Upper lobe of right lung (tissue), 1 donor: ENCODE results near the gene CD244. TPM values are rescaled to one million over a fixed set of nuclear protein-coding genes. Genes with fewer than 3 reads are reported as not detected.

Source experiments
- ATAC-seq: fragments of 200-7000 bp; cut with Tn5 transposase; one replicate; pipeline ENCODE4 v1.9.1; 2020; ENCODE audit warnings: mild to moderate bottlenecking, moderate library complexity
- DNase-seq: peaks from one replicate; pipeline ENCODE4 v3.0.0-alpha.2; 2020
- H3K27ac ChIP-seq: fragments of 200-600 bp; one replicate; pipeline ENCODE4 v1.8.0; 2022
- H3K27me3 ChIP-seq: fragments of 200-600 bp; one replicate; pipeline ENCODE4 v1.8.0; 2022; ENCODE audit warnings: mild to moderate bottlenecking
- H3K36me3 ChIP-seq: fragments of 200-600 bp; one replicate; pipeline ENCODE4 v1.8.0; 2022
- H3K4me1 ChIP-seq: fragments of 200-600 bp; one replicate; pipeline ENCODE4 v1.8.0; 2022
- H3K4me3 ChIP-seq: fragments of 200-600 bp; one replicate; pipeline ENCODE4 v1.8.0; 2022; ENCODE audit warnings: mild to moderate bottlenecking
- H3K9me3 ChIP-seq: fragments of 200-600 bp; one replicate; pipeline ENCODE4 v1.8.0; 2022
- CTCF ChIP-seq: fragments of 200-600 bp; IDR thresholded peaks from one replicate; pipeline ENCODE4 v1.8.0; 2022; ENCODE audit warnings: antibody characterized with exemption
- intact Hi-C: fragments of 100-400 bp; cut with DNase I; formaldehyde crosslinking; loops from one replicate; pipeline ENCODE4 v1.11.0; 2022
- total RNA-seq: library from RNA; stranded (reverse); fragmentation: NEBNext Ultra II Directional; extraction: Animal tissue kit (Norgen Biotek cat#: 25700); gene quantifications from one replicate; pipeline ENCODE4 v1.2.1, GENCODE V29; 2021
- donor health status: DM: no; HTN: yes; CAD: no; lungs with severe emphysema.

CD244 gene
- total RNA-seq, 1 donor from 2014 or later, result 3.0 TPM

GRCh38 chr1:160859166-160859565 is 3.5 kb downstream of the CD244 start:
- Histone ChIP-seq H3K27ac (no peak overlapping the region), H3K4me1 (peaks cover 7% of the 10 kb centered on the region), H3K27me3 (no peaks in the 10 kb centered on the region), H3K36me3 (no peaks in the 10 kb centered on the region), H3K9me3 (no peaks in the 10 kb centered on the region), H3K4me3 (no peak overlapping the region)
- DNase-seq (no peak), ATAC-seq (no peak)
- TF ChIP-seq CTCF, result no peak
- intact Hi-C loops, result no loop called here

GRCh38 chr1:160858507-160858906 is 4.2 kb downstream of the CD244 start:
- no peaks in the 10 kb centered on the region for H3K27me3 ChIP-seq
- no peak overlapping the region for H3K4me3 ChIP-seq
- no peaks in the 10 kb centered on the region for H3K36me3 ChIP-seq
- intact Hi-C loops, result no loop called here
- ATAC-seq, result no peak
- H3K27ac ChIP-seq, result no peak overlapping the region
- no peak for DNase-seq
- H3K9me3 ChIP-seq, result no peaks in the 10 kb centered on the region
- peaks cover 7% of the 10 kb centered on the region for H3K4me1 ChIP-seq
- TF ChIP-seq CTCF, result no peak

GRCh38 chr1:160858097-160858496 is 4.6 kb downstream of the CD244 start:
- ATAC-seq, result no peak
- no peak overlapping the region for H3K27ac ChIP-seq
- no peaks in the 10 kb centered on the region for H3K36me3 ChIP-seq
- no peaks in the 10 kb centered on the region for H3K27me3 ChIP-seq
- TF ChIP-seq CTCF, result no peak
- no peak overlapping the region for H3K4me3 ChIP-seq
- DNase-seq, result no peak
- H3K4me1 ChIP-seq, result peaks cover 3% of the 10 kb centered on the region
- intact Hi-C loops, result no loop called here
- H3K9me3 ChIP-seq, result no peaks in the 10 kb centered on the region

- intact Hi-C loops, result no loop called here
- H3K27ac ChIP-seq, result no peak overlapping the region
- H3K36me3 ChIP-seq, result no peaks in the 10 kb centered on the region
These were observed 7.3 kb downstream of the CD244 start for GRCh38 chr1:160855181-160855981.

GRCh38 chr1:160853754-160854153 is 8.9 kb downstream of the CD244 start:
- ATAC-seq (no peak), DNase-seq (no peak)
- Histone ChIP-seq H3K36me3 (no peaks in the 10 kb centered on the region), H3K27me3 (no peaks in the 10 kb centered on the region), H3K9me3 (no peaks in the 10 kb centered on the region), H3K27ac (no peak overlapping the region), H3K4me1 (no peaks in the 10 kb centered on the region), H3K4me3 (no peak overlapping the region)
- TF ChIP-seq CTCF, result no peak
- intact Hi-C loops, result no loop called here

More at GRCh38 chr1:160855181-160855981, 7.3 kb downstream of the CD244 start:
- H3K4me1 ChIP-seq, result no peaks in the 10 kb centered on the region
- H3K27me3 ChIP-seq, result no peaks in the 10 kb centered on the region
- DNase-seq (no peak), ATAC-seq (peak; percentile 20)
- no peaks in the 10 kb centered on the region for H3K9me3 ChIP-seq
- H3K4me3 ChIP-seq, result no peak overlapping the region
- TF ChIP-seq CTCF, result no peak

- no peak for DNase-seq
These were observed 9.7 kb downstream of the CD244 start for GRCh38 chr1:160853014-160853413.

More at GRCh38 chr1:160853014-160853413, 9.7 kb downstream of the CD244 start:
- Histone ChIP-seq H3K27me3 (no peaks in the 10 kb centered on the region), H3K27ac (no peak overlapping the region), H3K9me3 (no peaks in the 10 kb centered on the region), H3K36me3 (no peaks in the 10 kb centered on the region), H3K4me3 (no peak overlapping the region), H3K4me1 (no peaks in the 10 kb centered on the region)
- no peak for TF ChIP-seq CTCF
- no peak for ATAC-seq
- intact Hi-C loops, result no loop called here
